Esophagus squamous epithelium (tissue), 4 donors: Measurements from ENCODE around the gene HOXA4.

Experiments
- CTCF ChIP-seq, 6 experiments: fragments of 450-650 bp in 4 of 6; fragments of 200-600 bp in 2 of 6; sonication (generic) in 2 of 6; IDR thresholded peaks; one replicate each; pipeline ENCODE4 v1.5.1; 2016 to 2019; ENCODE audit warnings: antibody characterized with exemption in 6 of 6, mild to moderate bottlenecking in 4 of 6, moderate library complexity in 4 of 6
- POLR2A ChIP-seq, 4 donors: fragments of 450-650 bp; IDR thresholded peaks; one replicate each; pipeline ENCODE4 v1.6.1; 2017; ENCODE audit warnings: antibody characterized with exemption in 4 of 4, mild to moderate bottlenecking in 4 of 4, moderate library complexity in 3 of 4

GRCh38 chr7:27152816-27153442 is 22.4 kb upstream of the HOXA4 start:
- TF ChIP-seq CTCF (IDR thresholded peaks at IDR 0.05) (no peak), POLR2A (IDR thresholded peaks at IDR 0.05) (no peak)
